ENCODE results near the gene TOMM20. TPM values are rescaled to one million over a fixed set of nuclear protein-coding genes. Genes with fewer than 3 reads are reported as not detected.
A peak's percentile ranks its signal among the peaks of the same experiment; 100 is the strongest.

Gene TOMM20
- total and polyA plus RNA-seq, 5 donors: 66.3 to 110 (median 94.5) TPM

- ATAC-seq (no peak), DNase-seq (no peak)
- Histone ChIP-seq H3K27me3 (ENCODE audit: control insufficient read depth, insufficient read depth) (no peaks in the 10 kb centered on the region), H3K4me1 (ENCODE audit: control insufficient read depth, insufficient read depth, low read length) (no peaks in the 10 kb centered on the region), H3K4me3 (ENCODE audit: low read length) (no peak overlapping the region), H3K9me3 (ENCODE audit: control insufficient read depth, low read length) (no peaks in the 10 kb centered on the region), H3K27ac (ENCODE audit: low read length) (no peak overlapping the region)
- intact Hi-C loops (cut with DNase I): no loop called here
- WGBS: 89% methylated on average over 6 of the region's 6 CpGs
Observed at GRCh38 chr1:235112297-235113182, 16.1 kb downstream of the TOMM20 start.

GRCh38 chr1:235111107-235111506 lies 17.5 kb downstream of the TOMM20 start:
- H3K9me3 ChIP-seq (ENCODE audit: control insufficient read depth, low read length): no peaks in the 10 kb centered on the region
- H3K27ac ChIP-seq (ENCODE audit: low read length): no peak overlapping the region
- DNase-seq: no peak
- ATAC-seq: no peak
- no peak overlapping the region for H3K4me3 ChIP-seq (ENCODE audit: low read length)
- intact Hi-C loops (cut with DNase I): no loop called here
- WGBS: 91% methylated on average over 3 of the region's 3 CpGs
- no peaks in the 10 kb centered on the region for H3K27me3 ChIP-seq (ENCODE audit: control insufficient read depth, insufficient read depth)
- no peaks in the 10 kb centered on the region for H3K4me1 ChIP-seq (ENCODE audit: control insufficient read depth, insufficient read depth, low read length)

GRCh38 chr1:235108876-235109275 lies 19.8 kb downstream of the TOMM20 start:
- intact Hi-C loops (cut with DNase I): no loop called here
- H3K27me3 ChIP-seq (ENCODE audit: control insufficient read depth, insufficient read depth): no peaks in the 10 kb centered on the region
- WGBS: 88% methylated on average over 11 of the region's 11 CpGs
- H3K4me3 ChIP-seq (ENCODE audit: low read length): no peak overlapping the region
- no peaks in the 10 kb centered on the region for H3K4me1 ChIP-seq (ENCODE audit: control insufficient read depth, insufficient read depth, low read length)
- H3K27ac ChIP-seq (ENCODE audit: low read length): no peak overlapping the region
- H3K9me3 ChIP-seq (ENCODE audit: control insufficient read depth, low read length): no peaks in the 10 kb centered on the region
- no peak for ATAC-seq
- no peak for DNase-seq

- H3K4me1 ChIP-seq (ENCODE audit: control insufficient read depth, insufficient read depth, low read length): no peaks in the 10 kb centered on the region
- no peaks in the 10 kb centered on the region for H3K9me3 ChIP-seq (ENCODE audit: control insufficient read depth, low read length)
- H3K27me3 ChIP-seq (ENCODE audit: control insufficient read depth, insufficient read depth): no peaks in the 10 kb centered on the region
- 100% methylated on average over 1 of the region's 1 CpG for WGBS
- no peak for DNase-seq
- no peak overlapping the region for H3K27ac ChIP-seq (ENCODE audit: low read length)
- peak in 1 of 2 donors; percentile 15 for ATAC-seq
- intact Hi-C loops (cut with DNase I): no loop called here
- no peak overlapping the region for H3K4me3 ChIP-seq (ENCODE audit: low read length)
Observed at GRCh38 chr1:235108185-235108593, 20.4 kb downstream of the TOMM20 start.

GRCh38 chr1:235107368-235108184 lies 21.1 kb downstream of the TOMM20 start:
- H3K27me3 ChIP-seq (ENCODE audit: control insufficient read depth, insufficient read depth): no peaks in the 10 kb centered on the region
- intact Hi-C loops (cut with DNase I): no loop called here
- H3K27ac ChIP-seq (ENCODE audit: low read length): no peak overlapping the region
- no peaks in the 10 kb centered on the region for H3K9me3 ChIP-seq (ENCODE audit: control insufficient read depth, low read length)
- no peak overlapping the region for H3K4me3 ChIP-seq (ENCODE audit: low read length)
- no peaks in the 10 kb centered on the region for H3K4me1 ChIP-seq (ENCODE audit: control insufficient read depth, insufficient read depth, low read length)
- ATAC-seq: no peak
- no peak for DNase-seq
- 90% methylated on average over 16 of the region's 16 CpGs for WGBS

GRCh38 chr1:235106457-235106856 lies 22.2 kb downstream of the TOMM20 start:
- no peaks in the 10 kb centered on the region for H3K27me3 ChIP-seq (ENCODE audit: control insufficient read depth, insufficient read depth)
- WGBS: 94% methylated on average over 4 of the region's 4 CpGs
- DNase-seq (no peak), ATAC-seq (no peak)
- no peaks in the 10 kb centered on the region for H3K4me1 ChIP-seq (ENCODE audit: control insufficient read depth, insufficient read depth, low read length)
- intact Hi-C loops (cut with DNase I): no loop called here
- H3K4me3 ChIP-seq (ENCODE audit: low read length): no peak overlapping the region
- H3K9me3 ChIP-seq (ENCODE audit: control insufficient read depth, low read length): no peaks in the 10 kb centered on the region
- H3K27ac ChIP-seq (ENCODE audit: low read length): no peak overlapping the region

- DNase-seq (no peak), ATAC-seq (no peak)
- Histone ChIP-seq H3K4me1 (ENCODE audit: control insufficient read depth, insufficient read depth, low read length) (no peaks in the 10 kb centered on the region), H3K4me3 (ENCODE audit: low read length) (no peak overlapping the region), H3K27ac (ENCODE audit: low read length) (no peak overlapping the region), H3K27me3 (ENCODE audit: control insufficient read depth, insufficient read depth) (no peaks in the 10 kb centered on the region), H3K9me3 (ENCODE audit: control insufficient read depth, low read length) (no peaks in the 10 kb centered on the region)
- 80% methylated on average over 12 of the region's 12 CpGs for WGBS
- intact Hi-C loops (cut with DNase I): no loop called here
Observed at GRCh38 chr1:235105051-235106043, 23.3 kb downstream of the TOMM20 start.

- 71% methylated on average over 4 of the region's 4 CpGs for WGBS
- H3K4me3 ChIP-seq (ENCODE audit: low read length): no peak overlapping the region
- intact Hi-C loops (cut with DNase I): no loop called here
- no peak for DNase-seq
- no peak overlapping the region for H3K27ac ChIP-seq (ENCODE audit: low read length)
- no peaks in the 10 kb centered on the region for H3K4me1 ChIP-seq (ENCODE audit: control insufficient read depth, insufficient read depth, low read length)
- H3K9me3 ChIP-seq (ENCODE audit: control insufficient read depth, low read length): no peaks in the 10 kb centered on the region
- H3K27me3 ChIP-seq (ENCODE audit: control insufficient read depth, insufficient read depth): no peaks in the 10 kb centered on the region
- ATAC-seq: no peak
Observed at GRCh38 chr1:235102993-235103411, 25.6 kb downstream of the TOMM20 start.

GRCh38 chr1:235102259-235102582 lies 26.4 kb downstream of the TOMM20 start:
- Histone ChIP-seq H3K4me3 (ENCODE audit: low read length) (no peak overlapping the region), H3K27me3 (ENCODE audit: control insufficient read depth, insufficient read depth) (no peaks in the 10 kb centered on the region), H3K4me1 (ENCODE audit: control insufficient read depth, insufficient read depth, low read length) (no peaks in the 10 kb centered on the region), H3K27ac (ENCODE audit: low read length) (no peak overlapping the region), H3K9me3 (ENCODE audit: control insufficient read depth, low read length) (no peaks in the 10 kb centered on the region)
- intact Hi-C loops (cut with DNase I): no loop called here
- WGBS: 95% methylated on average over 3 of the region's 3 CpGs
- DNase-seq: no peak
- no peak for ATAC-seq

- Histone ChIP-seq H3K9me3 (ENCODE audit: control insufficient read depth, low read length) (no peaks in the 10 kb centered on the region), H3K27ac (ENCODE audit: low read length) (no peak overlapping the region), H3K4me3 (ENCODE audit: low read length) (no peak overlapping the region), H3K4me1 (ENCODE audit: control insufficient read depth, insufficient read depth, low read length) (no peaks in the 10 kb centered on the region), H3K27me3 (ENCODE audit: control insufficient read depth, insufficient read depth) (no peaks in the 10 kb centered on the region)
- ATAC-seq (no peak), DNase-seq (no peak)
- intact Hi-C loops (cut with DNase I): no loop called here
- WGBS: 91% methylated on average over 5 of the region's 5 CpGs
Observed at GRCh38 chr1:235101558-235102258, 26.9 kb downstream of the TOMM20 start.
